Measurements from ENCODE around the gene HAUS8.
"Not testable (repeated sequence)": the region's sequence is repeated elsewhere in the genome, so short reads cannot be mapped to it uniquely, and the experiment has no call there.

HAUS8 gene

GRCh38 chr19:17020385-17020784 lies 54.9 kb downstream of the HAUS8 start:
- Histone ChIP-seq H3K9me2 (replicated peaks; ENCODE audit: control insufficient read depth, low read length) (no peaks in the 10 kb centered on the region), H3K4me3 (ENCODE audit: low read length) (no peak overlapping the region), H3K27ac (ENCODE audit: low read depth, low read length) (no peak overlapping the region), H3F3A (ENCODE audit: control insufficient read depth, insufficient read depth) (peaks cover 3% of the 10 kb centered on the region; the same call in 1 of the 2 replicates), H3K79me2 (ENCODE audit: control insufficient read depth, low read length) (no peaks in the 10 kb centered on the region), H4K20me1 (ENCODE audit: control insufficient read depth, insufficient read depth, low read depth, low read length) (no peaks in the 10 kb centered on the region), H3K4me2 (ENCODE audit: low read length) (no peak overlapping the region), H3K9me3 (ENCODE audit: control insufficient read depth, insufficient read depth, low read length) (peaks cover 10% of the 10 kb centered on the region), H3K4me1 (ENCODE audit: control insufficient read depth, low read length) (peaks cover 20% of the 10 kb centered on the region), H3K36me3 (ENCODE audit: control insufficient read depth, low read length) (no peaks in the 10 kb centered on the region), H3K27me3 (ENCODE audit: control insufficient read depth, low read length) (no peaks in the 10 kb centered on the region)
- TF ChIP-seq EZH2phosphoT487 (IDR thresholded peaks at IDR 0.05; ENCODE audit: borderline replicate concordance, low read length) (no peak), CTCF (IDR thresholded peaks at IDR 0.05; ENCODE audit: low read depth, low read length, poor library complexity, severe bottlenecking) (no peak)

- H3K4me3 ChIP-seq (ENCODE audit: low read length); H3K79me2 ChIP-seq (ENCODE audit: control insufficient read depth, low read length); H3K27ac ChIP-seq (ENCODE audit: low read depth, low read length); H3K9me2 ChIP-seq (replicated peaks; ENCODE audit: control insufficient read depth, low read length); H3K4me2 ChIP-seq (ENCODE audit: low read length); H3K9me3 ChIP-seq (ENCODE audit: control insufficient read depth, insufficient read depth, low read length); H3F3A ChIP-seq (ENCODE audit: control insufficient read depth, insufficient read depth); H3K36me3 ChIP-seq (ENCODE audit: control insufficient read depth, low read length); H3K27me3 ChIP-seq (ENCODE audit: control insufficient read depth, low read length); H3K4me1 ChIP-seq (ENCODE audit: control insufficient read depth, low read length); H4K20me1 ChIP-seq (ENCODE audit: control insufficient read depth, insufficient read depth, low read depth, low read length): not testable (repeated sequence)
These were observed 60.9 kb downstream of the HAUS8 start for GRCh38 chr19:17014212-17014861.

- H3K27ac ChIP-seq (ENCODE audit: low read depth, low read length) = no peak overlapping the region
- H3K9me3 ChIP-seq (ENCODE audit: control insufficient read depth, insufficient read depth, low read length) = no peaks in the 10 kb centered on the region; the same call in 1 of the 2 replicates
- no peaks in the 10 kb centered on the region for H3K36me3 ChIP-seq (ENCODE audit: control insufficient read depth, low read length)
- H3K27me3 ChIP-seq (ENCODE audit: control insufficient read depth, low read length) = no peaks in the 10 kb centered on the region
- no peaks in the 10 kb centered on the region for H3K9me2 ChIP-seq (replicated peaks; ENCODE audit: control insufficient read depth, low read length)
- H3F3A ChIP-seq (ENCODE audit: control insufficient read depth, insufficient read depth) = no peaks in the 10 kb centered on the region
- H3K79me2 ChIP-seq (ENCODE audit: control insufficient read depth, low read length) = no peaks in the 10 kb centered on the region
- H3K4me3 ChIP-seq (ENCODE audit: low read length) = no peak overlapping the region
- no peaks in the 10 kb centered on the region for H3K4me1 ChIP-seq (ENCODE audit: control insufficient read depth, low read length)
- TF ChIP-seq EZH2phosphoT487 (IDR thresholded peaks at IDR 0.05; ENCODE audit: borderline replicate concordance, low read length) = no peak
- no peaks in the 10 kb centered on the region for H4K20me1 ChIP-seq (ENCODE audit: control insufficient read depth, insufficient read depth, low read depth, low read length)
- H3K4me2 ChIP-seq (ENCODE audit: low read length) = no peak overlapping the region
These were observed 63.8 kb downstream of the HAUS8 start for GRCh38 chr19:17011485-17011884.

GRCh38 chr19:17006579-17006978 lies 68.7 kb downstream of the HAUS8 start:
- Histone ChIP-seq H3K27me3 (ENCODE audit: control insufficient read depth, low read length) (no peaks in the 10 kb centered on the region; the same call in 1 of the 2 replicates), H3K9me2 (replicated peaks; ENCODE audit: control insufficient read depth, low read length) (no peaks in the 10 kb centered on the region), H3K4me1 (ENCODE audit: control insufficient read depth, low read length) (peaks cover 6% of the 10 kb centered on the region), H3K4me3 (ENCODE audit: low read length) (no peak overlapping the region), H3F3A (ENCODE audit: control insufficient read depth, insufficient read depth) (no peaks in the 10 kb centered on the region), H3K36me3 (ENCODE audit: control insufficient read depth, low read length) (no peaks in the 10 kb centered on the region), H3K9me3 (ENCODE audit: control insufficient read depth, insufficient read depth, low read length) (no peaks in the 10 kb centered on the region), H3K27ac (ENCODE audit: low read depth, low read length) (no peak overlapping the region), H4K20me1 (ENCODE audit: control insufficient read depth, insufficient read depth, low read depth, low read length) (no peaks in the 10 kb centered on the region), H3K79me2 (ENCODE audit: control insufficient read depth, low read length) (no peaks in the 10 kb centered on the region), H3K4me2 (ENCODE audit: low read length) (no peak overlapping the region)
- TF ChIP-seq CTCF (IDR thresholded peaks at IDR 0.05; ENCODE audit: low read depth, low read length, poor library complexity, severe bottlenecking) (no peak), EZH2phosphoT487 (IDR thresholded peaks at IDR 0.05; ENCODE audit: borderline replicate concordance, low read length) (no peak)
